K562 (cell line): ENCODE measurements around the gene GP1BA. TPM values are rescaled to one million over a fixed set of nuclear protein-coding genes. Genes with fewer than 3 reads are reported as not detected.
A peak's percentile ranks its signal among the peaks of the same experiment; 100 is the strongest.

Source experiments
- EHMT2 ChIP-seq: fragments of 450-650 bp; IDR thresholded peaks from 2 replicates; pipeline ENCODE4 v1.6.1; 2018; ENCODE audit warnings: antibody characterized with exemption
- GTF2A2 ChIP-seq: IDR thresholded peaks from 2 replicates; pipeline ENCODE4 v1.6.1; 2016; ENCODE audit warnings: mild to moderate bottlenecking, missing genetic modification characterization, missing compliant biosample characterization
- HBP1 ChIP-seq: fragments of 450-650 bp; formaldehyde crosslinking; IDR thresholded peaks from 2 replicates; pipeline ENCODE4 v1.4.0; 2022; ENCODE audit warnings: missing genetic modification characterization
- NCOR1 ChIP-seq: fragments of 450-650 bp; IDR thresholded peaks from 2 replicates; pipeline ENCODE4 v1.6.1; 2016; ENCODE audit warnings: mild to moderate bottlenecking, moderate library complexity
- PTRF ChIP-seq: fragments of 450-650 bp; IDR thresholded peaks from 2 replicates; pipeline ENCODE4 v1.6.1; 2016; ENCODE audit warnings: mild to moderate bottlenecking, missing genetic modification characterization, missing compliant biosample characterization
- SLC30A9 ChIP-seq: fragments of 250-450 bp; sonication (Bioruptor Pico); IDR thresholded peaks from 2 replicates; pipeline ENCODE4 v1.8.0; 2022; ENCODE audit warnings: mild to moderate bottlenecking, moderate library complexity
- TRIM24 ChIP-seq, 2 experiments: fragments of 450-650 bp; IDR thresholded peaks; 2 replicates each; pipeline ENCODE4 v1.6.1; 2016
- ZBTB8A ChIP-seq: fragments of 450-650 bp; IDR thresholded peaks from 2 replicates; pipeline ENCODE4 v1.6.1; 2018; ENCODE audit warnings: mild to moderate bottlenecking, moderate library complexity; ENCODE audit not compliant: partially characterized antibody
- ZNF140 ChIP-seq: fragments of 250-450 bp; sonication (Bioruptor Pico); IDR thresholded peaks from 2 replicates; pipeline ENCODE4 v1.8.0; 2021; ENCODE audit warnings: moderate library complexity, mild to moderate bottlenecking, inconsistent platforms
- ZNF407 ChIP-seq: fragments of 450-650 bp; IDR thresholded peaks from 2 replicates; pipeline ENCODE4 v1.6.1; 2016; ENCODE audit warnings: low read depth
- ZSCAN29 ChIP-seq: fragments of 450-650 bp; IDR thresholded peaks from 2 replicates; pipeline ENCODE4 v1.6.1; 2017
- polyA plus RNA-seq, 8 experiments: library from polyadenylated mRNA; depleted of rRNA in 4 of 8; stranded (reverse) in 5 of 8; unstranded in 3 of 8; fragments of >200 nt; fragmentation: Nextera tagmentation in 2 of 8; fragmentation: Illumina TruSeq in 1 of 8; extraction: Ambion mirVana in 2 of 8; extraction: Trizol in 1 of 8; gene quantifications; 2 replicates each; pipeline versions ENCODE4 v1.2.1 to v1.2.3, GENCODE V29; 2011 to 2014; ENCODE audit warnings: inconsistent platforms in 1 of 8, missing spikeins in 1 of 8
- total RNA-seq, 7 experiments: library from RNA; depleted of rRNA in 6 of 7; stranded (reverse); fragments of >200 nt in 6 of 7; fragmentation: Illumina TruSeq in 2 of 7; extraction: Trizol in 2 of 7; gene quantifications; 2 replicates each; pipeline versions ENCODE4 v1.2.1 to v1.2.3, GENCODE V29; 2011 to 2021; ENCODE audit warnings: low replicate concordance in 1 of 7
- TF ChIP-seq, protein P1 (sequence below): fragments of 450-650 bp; IDR thresholded peaks from 2 replicates; pipeline ENCODE4 v1.6.1; 2018; ENCODE audit warnings: mild to moderate bottlenecking, low read depth; ENCODE audit not compliant: partially characterized antibody
- TF ChIP-seq, protein P2 (sequence below): fragments of 450-650 bp; IDR thresholded peaks from one replicate; pipeline ENCODE4 v1.6.1; 2018; ENCODE audit warnings: mild to moderate bottlenecking, moderate library complexity; ENCODE audit not compliant: partially characterized antibody

The GP1BA gene
- total and polyA plus RNA-seq, 9 of the 15 experiments (the other 6 are each of a cell fraction or from before 2014, with no cell fraction given), result 0.01 TPM; not detected in 8

- TF ChIP-seq, protein P1, sequence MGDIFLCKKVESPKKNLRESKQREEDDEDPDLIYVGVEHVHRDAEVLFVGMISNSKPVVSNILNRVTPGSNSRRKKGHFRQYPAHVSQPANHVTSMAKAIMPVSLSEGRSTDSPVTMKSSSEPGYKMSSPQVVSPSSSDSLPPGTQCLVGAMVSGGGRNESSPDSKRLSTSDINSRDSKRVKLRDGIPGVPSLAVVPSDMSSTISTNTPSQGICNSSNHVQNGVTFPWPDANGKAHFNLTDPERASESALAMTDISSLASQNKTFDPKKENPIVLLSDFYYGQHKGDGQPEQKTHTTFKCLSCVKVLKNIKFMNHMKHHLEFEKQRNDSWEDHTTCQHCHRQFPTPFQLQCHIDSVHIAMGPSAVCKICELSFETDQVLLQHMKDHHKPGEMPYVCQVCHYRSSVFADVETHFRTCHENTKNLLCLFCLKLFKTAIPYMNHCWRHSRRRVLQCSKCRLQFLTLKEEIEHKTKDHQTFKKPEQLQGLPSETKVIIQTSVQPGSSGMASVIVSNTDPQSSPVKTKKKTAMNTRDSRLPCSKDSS, result no peak
- TF ChIP-seq SLC30A9 (no peak), NCOR1 (no peak), GTF2A2 (no peak), TRIM24 (IDR thresholded peaks at IDR 0.05) (0 out of 4 replicates have a peak, but pooled peaks have one; percentile 28 to 42), HBP1 (CRISPR knock-in tag) (no peak), ZSCAN29 (no peak), EHMT2 (no peak), ZNF140 (CRISPR knock-in tag) (no peak), ZBTB8A (no peak), PTRF (no peak), ZNF407 (no peak)
- TF ChIP-seq, protein P2, sequence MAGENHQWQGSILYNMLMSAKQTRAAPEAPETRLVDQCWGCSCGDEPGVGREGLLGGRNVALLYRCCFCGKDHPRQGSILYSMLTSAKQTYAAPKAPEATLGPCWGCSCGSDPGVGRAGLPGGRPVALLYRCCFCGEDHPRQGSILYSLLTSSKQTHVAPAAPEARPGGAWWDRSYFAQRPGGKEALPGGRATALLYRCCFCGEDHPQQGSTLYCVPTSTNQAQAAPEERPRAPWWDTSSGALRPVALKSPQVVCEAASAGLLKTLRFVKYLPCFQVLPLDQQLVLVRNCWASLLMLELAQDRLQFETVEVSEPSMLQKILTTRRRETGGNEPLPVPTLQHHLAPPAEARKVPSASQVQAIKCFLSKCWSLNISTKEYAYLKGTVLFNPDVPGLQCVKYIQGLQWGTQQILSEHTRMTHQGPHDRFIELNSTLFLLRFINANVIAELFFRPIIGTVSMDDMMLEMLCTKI, result no peak
These were observed 16.3 kb downstream of the GP1BA start, which contains the start of gene PFN1 (continued) for GRCh38 chr17:4948166-4948930.
